ENCODE data around the gene TMEM147. TPM values are rescaled to one million over a fixed set of nuclear protein-coding genes. Genes with fewer than 3 reads are reported as not detected.

The TMEM147 gene
- polyA plus RNA-seq, 1 donor = 81.5 TPM

Other genes starting within 250 kb of the TMEM147 start
- gene CD22, start 216.4 kb upstream of the TMEM147 start, polyA plus RNA-seq (ENCODE audit: insufficient read length) = 15.9 TPM
- gene FFAR1, start 197.7 kb upstream of the TMEM147 start, polyA plus RNA-seq (ENCODE audit: insufficient read length) = 0.33 TPM
- 0.15 TPM for gene FFAR3, start 187.2 kb upstream of the TMEM147 start, polyA plus RNA-seq (ENCODE audit: insufficient read length)
- not detected for gene GPR42, start 174.6 kb upstream of the TMEM147 start, polyA plus RNA-seq (ENCODE audit: insufficient read length)
- 0.78 TPM for gene FFAR2, start 97.4 kb upstream of the TMEM147 start, polyA plus RNA-seq (ENCODE audit: insufficient read length)
- gene KRTDAP, start 55.2 kb upstream of the TMEM147 start, polyA plus RNA-seq (ENCODE audit: insufficient read length) = 0.52 TPM
- 92.0 TPM for gene DMKN, start 32.0 kb upstream of the TMEM147 start, polyA plus RNA-seq (ENCODE audit: insufficient read length)
- gene SBSN, start 17.3 kb upstream of the TMEM147 start, polyA plus RNA-seq (ENCODE audit: insufficient read length) = not detected
- gene GAPDHS, start 12.2 kb upstream of the TMEM147 start, polyA plus RNA-seq (ENCODE audit: insufficient read length) = not detected
- gene ATP4A, start 18.0 kb downstream of the TMEM147 start, polyA plus RNA-seq (ENCODE audit: insufficient read length) = not detected
- gene PMIS2, start 40.5 kb downstream of the TMEM147 start, polyA plus RNA-seq (ENCODE audit: insufficient read length) = not detected
- gene HAUS5, start 67.1 kb downstream of the TMEM147 start, polyA plus RNA-seq (ENCODE audit: insufficient read length) = 30.1 TPM
- 50.8 TPM for gene RBM42, start 83.4 kb downstream of the TMEM147 start, polyA plus RNA-seq (ENCODE audit: insufficient read length)
- 0.60 TPM for gene ETV2, start 96.1 kb downstream of the TMEM147 start, polyA plus RNA-seq (ENCODE audit: insufficient read length)
- gene COX6B1, start 102.7 kb downstream of the TMEM147 start, polyA plus RNA-seq (ENCODE audit: insufficient read length) = 300 TPM
- 13.1 TPM for gene UPK1A, start 120.9 kb downstream of the TMEM147 start, polyA plus RNA-seq (ENCODE audit: insufficient read length)
- gene ZBTB32, start 158.9 kb downstream of the TMEM147 start, polyA plus RNA-seq (ENCODE audit: insufficient read length) = 0.32 TPM
- 34.5 TPM for gene KMT2B, start 172.4 kb downstream of the TMEM147 start, polyA plus RNA-seq (ENCODE audit: insufficient read length)
- gene IGFLR1, start 196.8 kb downstream of the TMEM147 start, polyA plus RNA-seq (ENCODE audit: insufficient read length) = 4.9 TPM
- 19.0 TPM for gene U2AF1L4, start 199.8 kb downstream of the TMEM147 start, polyA plus RNA-seq (ENCODE audit: insufficient read length)
- gene PSENEN, start 200.0 kb downstream of the TMEM147 start, polyA plus RNA-seq (ENCODE audit: insufficient read length) = 54.4 TPM
- gene LIN37, start 202.9 kb downstream of the TMEM147 start, polyA plus RNA-seq (ENCODE audit: insufficient read length) = 8.8 TPM
- 19.7 TPM for gene HSPB6, start 211.4 kb downstream of the TMEM147 start, polyA plus RNA-seq (ENCODE audit: insufficient read length)
- 26.5 TPM for gene PROSER3, start 212.6 kb downstream of the TMEM147 start, polyA plus RNA-seq (ENCODE audit: insufficient read length)
- gene ARHGAP33, start 229.9 kb downstream of the TMEM147 start, polyA plus RNA-seq (ENCODE audit: insufficient read length) = 27.3 TPM

All from left kidney (tissue), 1 donor.